RWPE1 (cell line): ENCODE measurements around the gene KRT78.

Experiments used
- CTCF ChIA-PET: fragments of 350-600 bp; sonication (Branson Sonifier 250); formaldehyde crosslinking; extraction: SDS; loops from one replicate; lab custom pipeline; 2021; lab: Yijun Ruan, JAX
- POLR2A ChIA-PET: fragments of 400-600 bp; formaldehyde crosslinking; extraction: SDS; loops from one replicate; lab custom pipeline; 2020; ENCODE audit warnings: antibody characterized with exemption; ENCODE audit not compliant: low non-redundant PET; lab: Yijun Ruan, JAX
- DNase-seq: peaks from one replicate; pipeline ENCODE4 v3.0.0; 2012; ENCODE audit warnings: low spot score
- H3K27ac ChIP-seq: fragments of 450-650 bp; 2 replicates; pipeline ENCODE4 v1.5.1; 2017
- TF ChIP-seq, protein P1 (sequence below): fragments of 450-650 bp; conservative IDR thresholded peaks from 2 replicates; pipeline ENCODE4 v1.5.1; 2017; ENCODE audit warnings: low read depth, mild to moderate bottlenecking

The KRT78 gene

GRCh38 chr12:52810554-52810953 is 38.2 kb downstream of the KRT78 start:
- H3K27ac ChIP-seq = no peak overlapping the region
- CTCF ChIA-PET = no interaction called here
- TF ChIP-seq, protein P1, sequence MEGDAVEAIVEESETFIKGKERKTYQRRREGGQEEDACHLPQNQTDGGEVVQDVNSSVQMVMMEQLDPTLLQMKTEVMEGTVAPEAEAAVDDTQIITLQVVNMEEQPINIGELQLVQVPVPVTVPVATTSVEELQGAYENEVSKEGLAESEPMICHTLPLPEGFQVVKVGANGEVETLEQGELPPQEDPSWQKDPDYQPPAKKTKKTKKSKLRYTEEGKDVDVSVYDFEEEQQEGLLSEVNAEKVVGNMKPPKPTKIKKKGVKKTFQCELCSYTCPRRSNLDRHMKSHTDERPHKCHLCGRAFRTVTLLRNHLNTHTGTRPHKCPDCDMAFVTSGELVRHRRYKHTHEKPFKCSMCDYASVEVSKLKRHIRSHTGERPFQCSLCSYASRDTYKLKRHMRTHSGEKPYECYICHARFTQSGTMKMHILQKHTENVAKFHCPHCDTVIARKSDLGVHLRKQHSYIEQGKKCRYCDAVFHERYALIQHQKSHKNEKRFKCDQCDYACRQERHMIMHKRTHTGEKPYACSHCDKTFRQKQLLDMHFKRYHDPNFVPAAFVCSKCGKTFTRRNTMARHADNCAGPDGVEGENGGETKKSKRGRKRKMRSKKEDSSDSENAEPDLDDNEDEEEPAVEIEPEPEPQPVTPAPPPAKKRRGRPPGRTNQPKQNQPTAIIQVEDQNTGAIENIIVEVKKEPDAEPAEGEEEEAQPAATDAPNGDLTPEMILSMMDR = no peak
- POLR2A ChIA-PET = no interaction called here
- no peak for DNase-seq

- POLR2A ChIA-PET = no interaction called here
Measured at GRCh38 chr12:52809166-52809565, 39.6 kb downstream of the KRT78 start.

GRCh38 chr12:52808573-52809160 is 40.1 kb downstream of the KRT78 start:
- ChIA-PET CTCF (interaction anchor here (0.5 kb wide), 1 partner anchor 537 kb away, joined by 3 read pairs; no protein-coding TSS in a partner anchor), POLR2A (no interaction called here)
- TF ChIP-seq, protein P1 = no peak
- DNase-seq = no peak
- no peak overlapping the region for H3K27ac ChIP-seq

More at GRCh38 chr12:52809166-52809565, 39.6 kb downstream of the KRT78 start:
- CTCF ChIA-PET = no interaction called here
- TF ChIP-seq, protein P1 = no peak
- no peak for DNase-seq
- H3K27ac ChIP-seq = no peak overlapping the region

DNA sequence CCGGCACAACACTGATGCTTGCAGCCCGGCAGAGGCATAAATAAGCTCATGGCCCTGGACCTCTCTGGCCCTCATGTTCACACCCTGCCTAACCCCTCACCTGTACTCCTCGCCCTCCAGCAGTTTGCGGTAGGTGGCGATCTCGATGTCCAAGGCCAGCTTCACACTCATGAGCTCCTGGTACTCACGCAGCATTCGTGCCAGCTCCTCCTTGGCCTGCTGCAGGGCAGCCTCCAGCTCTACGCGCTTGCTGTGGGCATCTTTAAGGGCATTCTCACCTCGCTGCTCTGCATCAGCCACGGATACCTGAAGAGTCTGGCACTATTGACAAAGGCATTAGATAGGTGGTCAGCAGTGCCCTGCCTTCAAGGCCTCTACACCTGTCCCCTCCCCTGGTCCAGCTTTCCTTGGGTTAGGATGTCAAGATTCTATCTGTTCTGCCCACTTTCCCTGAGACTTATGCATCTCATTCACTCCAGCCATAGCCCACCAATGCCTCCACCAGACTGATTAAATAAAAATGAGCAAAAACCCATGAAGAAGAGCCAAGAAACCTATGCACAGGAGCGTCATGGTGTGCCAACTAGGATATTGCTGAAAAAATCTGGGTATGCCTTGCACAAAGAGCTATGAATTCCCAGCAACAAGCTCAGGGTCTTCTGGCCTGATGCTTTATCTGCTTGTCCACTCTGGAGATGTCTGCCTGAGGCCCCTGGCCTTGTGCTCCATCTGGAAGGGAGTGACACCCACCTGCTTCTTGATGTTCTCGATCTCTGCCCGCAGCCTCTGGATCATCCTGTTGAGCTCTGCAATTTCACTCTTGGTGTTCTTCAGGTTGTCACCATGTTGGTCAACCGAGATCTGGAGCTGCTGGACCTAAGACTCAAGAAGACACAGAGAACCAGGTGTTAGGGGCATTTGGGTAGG is 41.0 kb downstream of the KRT78 start:
- TF ChIP-seq, protein P1 = no peak
- no peak for DNase-seq
- H3K27ac ChIP-seq = no peak overlapping the region
- ChIA-PET CTCF (interaction anchor here (0.6 kb wide), 1 partner anchor 154 kb away, joined by 3 read pairs; no protein-coding TSS in a partner anchor), POLR2A (no interaction called here)

GRCh38 chr12:52806821-52807543 is 41.8 kb downstream of the KRT78 start:
- H3K27ac ChIP-seq = no peak overlapping the region
- ChIA-PET POLR2A (no interaction called here), CTCF (no interaction called here)
- no peak for DNase-seq
- TF ChIP-seq, protein P1 = no peak

DNA sequence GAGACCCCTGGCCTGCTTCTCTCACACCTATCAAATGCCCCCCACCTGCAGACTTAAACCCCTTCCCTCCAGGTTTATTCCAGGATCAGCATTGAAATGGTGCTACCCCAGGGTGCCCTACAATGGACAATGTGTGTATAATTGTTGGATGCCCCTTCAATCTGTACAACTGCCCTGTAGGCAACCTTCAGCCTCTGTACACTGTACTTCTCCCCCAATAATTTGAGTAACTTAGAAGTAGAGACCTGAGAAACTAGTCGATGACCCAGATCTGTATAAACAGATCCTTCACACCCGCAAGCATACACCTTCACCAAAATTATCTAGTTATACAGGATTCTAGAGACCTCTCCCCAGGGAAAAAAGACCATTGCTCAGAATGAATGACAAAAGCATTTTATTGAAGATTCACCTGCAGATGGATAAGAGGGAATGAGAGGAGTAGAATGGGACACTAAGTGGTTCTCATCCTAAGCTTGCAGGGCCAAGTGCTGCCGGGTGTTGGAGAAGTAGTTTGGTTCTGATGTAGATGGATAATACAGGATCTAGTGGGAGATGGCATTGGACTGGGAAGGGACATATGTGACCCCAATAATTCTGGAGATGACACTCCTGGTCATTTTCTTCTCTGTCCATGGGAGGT is 42.5 kb downstream of the KRT78 start:
- no peak overlapping the region for H3K27ac ChIP-seq
- DNase-seq = no peak
- POLR2A ChIA-PET = no interaction called here
- TF ChIP-seq, protein P1 = no peak
- CTCF ChIA-PET = no interaction called here
